Prostate gland (tissue), 2 donors: ENCODE results near the gene SPATA3.

Experiments
- CTCF ChIP-seq, 4 experiments: fragments of 200-600 bp in 2 of 4; fragments of 450-650 bp in 2 of 4; sonication (generic) in 2 of 4; IDR thresholded peaks; 1 replicate in 3 of 4; 2 replicates in 1 of 4; pipeline ENCODE4 v1.5.1; 2016 to 2019; ENCODE audit warnings: antibody characterized with exemption in 4 of 4, mild to moderate bottlenecking in 2 of 4, moderate library complexity in 2 of 4
- POLR2A ChIP-seq: fragments of 450-650 bp; IDR thresholded peaks from one replicate; pipeline ENCODE4 v1.6.1; 2016; ENCODE audit warnings: antibody characterized with exemption, mild to moderate bottlenecking
- POLR2AphosphoS5 ChIP-seq: sonication (generic); formaldehyde crosslinking; IDR thresholded peaks from one replicate; pipeline ENCODE4 v1.6.1; 2017; ENCODE audit warnings: antibody characterized with exemption

- TF ChIP-seq CTCF (IDR thresholded peaks at IDR 0.05) = no peak
- TF ChIP-seq POLR2A = no peak
- no peak for TF ChIP-seq POLR2AphosphoS5
Observed at GRCh38 chr2:231010201-231010730, 14.3 kb downstream of the SPATA3 start.
